Nephron (organoid): ENCODE results near the gene MAB21L4.

Experiments used
- H3K27ac Mint-ChIP-seq, 3 experiments: 2 replicates each; pipeline ENCODE4 v1.8.0; 2020; ENCODE audit warnings: mixed read lengths in 3 of 3, mild to moderate bottlenecking in 2 of 3, moderate library complexity in 1 of 3
- H3K27me3 Mint-ChIP-seq: 2 replicates; pipeline ENCODE4 v1.8.0; 2021; ENCODE audit warnings: low read depth, mild to moderate bottlenecking, moderate library complexity, mixed read lengths
- H3K36me3 Mint-ChIP-seq: 2 replicates; pipeline ENCODE4 v1.8.0; 2020; ENCODE audit warnings: low read depth, mixed read lengths
- H3K4me1 Mint-ChIP-seq: 2 replicates; pipeline ENCODE4 v1.8.0; 2020; ENCODE audit warnings: mixed read lengths
- H3K4me3 Mint-ChIP-seq, 3 experiments: 2 replicates each; pipeline ENCODE4 v1.8.0; 2020; ENCODE audit warnings: mild to moderate bottlenecking in 3 of 3, mixed read lengths in 3 of 3, moderate library complexity in 2 of 3
- H3K9me3 Mint-ChIP-seq: 2 replicates; pipeline ENCODE4 v1.8.0; 2020; ENCODE audit warnings: mixed read lengths
- CTCF ChIP-seq, 3 experiments: fragments of 200-600 bp; sonication (generic); IDR thresholded peaks; one replicate each; pipeline ENCODE4 v1.5.0; 2021; ENCODE audit warnings: antibody characterized with exemption in 3 of 3; ENCODE audit not compliant: unreplicated experiment in 3 of 3

The MAB21L4 gene

GRCh38 chr2:240861547-240861946, 34.4 kb downstream of the MAB21L4 start:
- no peak overlapping the region for H3K27ac Mint-ChIP-seq
- peaks cover 31% of the 10 kb centered on the region for H3K27me3 Mint-ChIP-seq
- no peak for TF ChIP-seq CTCF (IDR thresholded peaks at IDR 0.05; ENCODE audit: unreplicated experiment in 3 of 3)
- H3K36me3 Mint-ChIP-seq: no peaks in the 10 kb centered on the region
- H3K4me3 Mint-ChIP-seq: no peak overlapping the region
- H3K9me3 Mint-ChIP-seq: no peaks in the 10 kb centered on the region
- H3K4me1 Mint-ChIP-seq: no peaks in the 10 kb centered on the region

- Mint-ChIP-seq H3K27ac (no peak overlapping the region), H3K4me1 (no peaks in the 10 kb centered on the region), H3K9me3 (peaks cover 9% of the 10 kb centered on the region), H3K4me3 (no peak overlapping the region), H3K27me3 (peaks cover 17% of the 10 kb centered on the region), H3K36me3 (no peaks in the 10 kb centered on the region)
- no peak for TF ChIP-seq CTCF (IDR thresholded peaks at IDR 0.05; ENCODE audit: unreplicated experiment in 3 of 3)
Observed at GRCh38 chr2:240858871-240859270, 37.1 kb downstream of the MAB21L4 start.

- peaks cover 15% of the 10 kb centered on the region for H3K27me3 Mint-ChIP-seq
- H3K36me3 Mint-ChIP-seq: no peaks in the 10 kb centered on the region
- H3K9me3 Mint-ChIP-seq: peaks cover 13% of the 10 kb centered on the region
- no peaks in the 10 kb centered on the region for H3K4me1 Mint-ChIP-seq
- no peak for TF ChIP-seq CTCF (IDR thresholded peaks at IDR 0.05; ENCODE audit: unreplicated experiment in 3 of 3)
- H3K27ac Mint-ChIP-seq: no peak overlapping the region
- H3K4me3 Mint-ChIP-seq: no peak overlapping the region
Observed at GRCh38 chr2:240858321-240858720, 37.6 kb downstream of the MAB21L4 start.

- H3K27ac Mint-ChIP-seq: no peak overlapping the region
- H3K27me3 Mint-ChIP-seq: peaks cover 12% of the 10 kb centered on the region
- no peak overlapping the region for H3K4me3 Mint-ChIP-seq
- no peaks in the 10 kb centered on the region for H3K4me1 Mint-ChIP-seq
- H3K36me3 Mint-ChIP-seq: no peaks in the 10 kb centered on the region
- H3K9me3 Mint-ChIP-seq: peaks cover 15% of the 10 kb centered on the region
- no peak for TF ChIP-seq CTCF (IDR thresholded peaks at IDR 0.05; ENCODE audit: unreplicated experiment in 3 of 3)
Observed at GRCh38 chr2:240857039-240858008, 38.6 kb downstream of the MAB21L4 start.

- no peak for TF ChIP-seq CTCF (IDR thresholded peaks at IDR 0.05; ENCODE audit: unreplicated experiment in 3 of 3)
- Mint-ChIP-seq H3K36me3 (no peaks in the 10 kb centered on the region), H3K4me1 (no peaks in the 10 kb centered on the region), H3K27me3 (peaks cover 14% of the 10 kb centered on the region), H3K27ac (no peak overlapping the region), H3K9me3 (peaks cover 15% of the 10 kb centered on the region), H3K4me3 (no peak overlapping the region)
Observed at GRCh38 chr2:240856151-240856980, 39.6 kb downstream of the MAB21L4 start.
